ENCODE data around the gene NTHL1.

The NTHL1 gene

GRCh38 chr16:2047330-2048115 lies at the start of gene NTHL1, which contains the start of gene TSC2:
TSS of gene NTHL1 (minus strand) at chr16:2047834. CDS start at chr16:2047823, 11 bp downstream.
TSS of gene TSC2 (plus strand) at chr16:2047985. CDS start at chr16:2048616, 631 bp downstream.
- DNase-seq (ENCODE audit: low spot score), result peak; percentile 99

- no peak for DNase-seq (ENCODE audit: low spot score)
These were observed 49.4 kb upstream of the NTHL1 start for GRCh38 chr16:2096853-2097595.

- no peak for DNase-seq (ENCODE audit: low spot score)
These were observed 48.4 kb upstream of the NTHL1 start for GRCh38 chr16:2095918-2096582.

- DNase-seq (ENCODE audit: low spot score), result peak; percentile 90
These were observed 47.8 kb upstream of the NTHL1 start for GRCh38 chr16:2095315-2095853.

- DNase-seq (ENCODE audit: low spot score), result no peak
These were observed 46.2 kb upstream of the NTHL1 start for GRCh38 chr16:2093793-2094192.

- DNase-seq (ENCODE audit: low spot score), result no peak
These were observed 45.2 kb upstream of the NTHL1 start for GRCh38 chr16:2092866-2093265.

GRCh38 chr16:2092256-2092620 lies 44.6 kb upstream of the NTHL1 start:
- DNase-seq (ENCODE audit: low spot score), result no peak

- DNase-seq (ENCODE audit: low spot score), result no peak
These were observed 44.1 kb upstream of the NTHL1 start for GRCh38 chr16:2091547-2092255.

GRCh38 chr16:2090777-2091546 lies 43.3 kb upstream of the NTHL1 start:
- peak; percentile 78 for DNase-seq (ENCODE audit: low spot score)

GRCh38 chr16:2090481-2090776 lies 42.8 kb upstream of the NTHL1 start:
- no peak for DNase-seq (ENCODE audit: low spot score)

GRCh38 chr16:2089706-2090480 lies 42.3 kb upstream of the NTHL1 start:
- no peak for DNase-seq (ENCODE audit: low spot score)

GRCh38 chr16:2088759-2089358 lies 41.2 kb upstream of the NTHL1 start:
- DNase-seq (ENCODE audit: low spot score), result no peak

- no peak for DNase-seq (ENCODE audit: low spot score)
These were observed 40.4 kb upstream of the NTHL1 start for GRCh38 chr16:2087748-2088631.

- no peak for DNase-seq (ENCODE audit: low spot score)
These were observed 39.4 kb upstream of the NTHL1 start for GRCh38 chr16:2086812-2087747.

- no peak for DNase-seq (ENCODE audit: low spot score)
These were observed 38.6 kb upstream of the NTHL1 start for GRCh38 chr16:2086106-2086742.

GRCh38 chr16:2085669-2086068 lies 38.0 kb upstream of the NTHL1 start:
- DNase-seq (ENCODE audit: low spot score), result no peak

GRCh38 chr16:2084895-2085625 lies 37.4 kb upstream of the NTHL1 start:
- no peak for DNase-seq (ENCODE audit: low spot score)
